Panc1 (cell line): ENCODE measurements around the gene B9D1. TPM values are rescaled to one million over a fixed set of nuclear protein-coding genes. Genes with fewer than 3 reads are reported as not detected.

Source experiments
- ATAC-seq: fragments of 200-7000 bp; cut with Tn5 transposase; 2 replicates; pipeline ENCODE4 v1.9.1; 2020; ENCODE audit warnings: mild to moderate bottlenecking, moderate library complexity
- BruUV-seq: library from RNA; stranded (reverse); fragments of 400-500 nt; replicated peaks from 2 replicates; lab custom pipeline; 2021; lab: Mats Ljungman, UMichigan
- CTCF ChIA-PET: fragments of 300-600 bp; sonication (Branson Sonifier 250); formaldehyde crosslinking; loops from one replicate; lab custom pipeline; 2022; ENCODE audit warnings: antibody characterized with exemption; lab: Charles Lee
- POLR2A ChIA-PET: fragments of 300-600 bp; sonication (Branson Sonifier 250); formaldehyde crosslinking; loops from one replicate; lab custom pipeline; 2022; ENCODE audit warnings: antibody characterized with exemption; lab: Charles Lee
- DNase-seq: peaks from one replicate; pipeline ENCODE4 v3.0.0-alpha.2; 2010; ENCODE audit warnings: low read depth, low spot score
- H3K27ac ChIP-seq: 2 replicates; pipeline ENCODE4 v1.5.1; 2011; ENCODE audit warnings: mild to moderate bottlenecking, low read length, inconsistent platforms
- H3K27me3 ChIP-seq: fragments of 200-500 bp; sonication (Bioruptor generic); 2 replicates; pipeline ENCODE4 v1.6.0; 2014; ENCODE audit warnings: low read length, inconsistent platforms; ENCODE audit not compliant: control insufficient read depth, insufficient read depth
- H3K36me3 ChIP-seq: fragments of 200-500 bp; sonication (Bioruptor generic); 2 replicates; pipeline ENCODE4 v1.5.1; 2014; ENCODE audit warnings: inconsistent platforms, mild to moderate bottlenecking, low read length, moderate library complexity; ENCODE audit not compliant: control insufficient read depth, insufficient read depth
- H3K4me1 ChIP-seq: 2 replicates; pipeline ENCODE4 v1.5.1; 2011; ENCODE audit warnings: inconsistent platforms, mild to moderate bottlenecking, low read length, moderate library complexity; ENCODE audit not compliant: control insufficient read depth, insufficient read depth
- H3K4me3 ChIP-seq, 2 experiments: 2 replicates each; pipeline ENCODE4 v1.5.1; 2011 to 2012; ENCODE audit warnings: low read depth in 2 of 2, low read length in 2 of 2, mild to moderate bottlenecking in 2 of 2, inconsistent platforms in 1 of 2, moderate library complexity in 1 of 2
- H3K9me3 ChIP-seq: fragments of 200-500 bp; sonication (Bioruptor generic); 2 replicates; pipeline ENCODE4 v1.5.1; 2014; ENCODE audit warnings: low read depth, mild to moderate bottlenecking, inconsistent platforms, low read length, moderate library complexity; ENCODE audit not compliant: control insufficient read depth, insufficient read depth
- CTCF ChIP-seq: fragments of 450-650 bp; IDR thresholded peaks from 2 replicates; pipeline ENCODE4 v1.5.1; 2017; ENCODE audit warnings: mild to moderate bottlenecking
- POLR2AphosphoS5 ChIP-seq: IDR thresholded peaks from 2 replicates; pipeline ENCODE4 v1.6.1; 2012; ENCODE audit warnings: mild to moderate bottlenecking, low read depth, low read length, moderate library complexity
- REST ChIP-seq, 2 experiments: IDR thresholded peaks; 2 replicates each; pipeline ENCODE4 v1.6.1; 2011 to 2012; ENCODE audit warnings: low read depth in 2 of 2, control low read depth in 1 of 2, low read length in 1 of 2, mild to moderate bottlenecking in 1 of 2, moderate library complexity in 1 of 2; ENCODE audit not compliant: insufficient read depth in 1 of 2
- SIN3A ChIP-seq: IDR thresholded peaks from 2 replicates; pipeline ENCODE4 v1.6.1; 2012; ENCODE audit warnings: low read depth, mild to moderate bottlenecking, low read length, moderate library complexity, borderline replicate concordance; ENCODE audit not compliant: insufficient read depth
- TCF7L2 ChIP-seq: IDR thresholded peaks from 2 replicates; pipeline ENCODE4 v1.6.1; 2011; ENCODE audit warnings: mild to moderate bottlenecking, low read depth, low read length, inconsistent platforms
- in situ Hi-C: cut with HindIII; loops from 2 replicates; pipeline ENCODE4 v1.10.0; 2016; ENCODE audit warnings: low sequenced_read_pairs, low pct_unique_long_range_greater_than_20kb
- intact Hi-C: fragments of 100-400 bp; cut with micrococcal nuclease; formaldehyde crosslinking; loops from one replicate; pipeline ENCODE4 v1.10.0; 2022; ENCODE audit not compliant: unreplicated experiment
- total RNA-seq: library from RNA; stranded (reverse); gene quantifications from one replicate; pipeline ENCODE4 v1.2.1, GENCODE V29; 2021; ENCODE audit not compliant: unreplicated experiment

Gene B9D1
- total RNA-seq, 1 experiment from 2014 or later: 19.1 TPM

DNA sequence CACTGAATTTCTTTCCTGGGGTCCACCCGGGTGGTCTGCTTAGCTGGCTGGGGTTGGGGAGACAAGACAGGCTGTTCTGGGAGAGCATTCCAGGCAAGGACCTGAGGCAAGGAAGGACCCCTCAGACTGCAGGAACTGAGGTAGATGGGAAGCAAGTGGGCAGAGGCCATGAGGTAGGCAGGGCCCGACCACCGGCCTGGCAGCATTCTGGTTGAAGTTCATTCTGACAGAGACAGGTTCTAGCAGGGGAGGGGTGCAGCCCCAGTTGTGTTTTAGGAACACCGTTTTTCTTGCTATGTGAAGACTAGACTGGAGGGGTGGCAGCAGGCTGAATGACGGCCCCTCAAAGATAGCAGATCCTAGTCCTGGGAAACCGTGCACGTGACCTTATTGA lies 17.5 kb downstream of the B9D1 start:
- DNase-seq (no peak), ATAC-seq (no peak)
- H3K4me1 ChIP-seq: peaks cover 12% of the 10 kb centered on the region
- no peak overlapping the region for H3K4me3 ChIP-seq
- BruUV-seq: no TSS peak
- TF ChIP-seq REST (IDR thresholded peaks at IDR 0.05; ENCODE audit: insufficient read depth in 1 of 2, low read depth in 2 of 2, low read length in 1 of 2) (no peak), TCF7L2 (no peak), CTCF (no peak), POLR2AphosphoS5 (no peak), SIN3A (no peak)
- no peaks in the 10 kb centered on the region for H3K36me3 ChIP-seq
- no peaks in the 10 kb centered on the region for H3K9me3 ChIP-seq
- in situ Hi-C loops: no loop called here
- no peak overlapping the region for H3K27ac ChIP-seq
- H3K27me3 ChIP-seq: no peaks in the 10 kb centered on the region
- POLR2A ChIA-PET: no interaction called here
- intact Hi-C loops: no loop called here
- CTCF ChIA-PET: interaction anchor here (0.5 kb wide), 1 partner anchor 68 kb away, joined by 7 read pairs; no protein-coding TSS in a partner anchor

GRCh38 chr17:19344311-19345066 lies 18.0 kb downstream of the B9D1 start:
- TF ChIP-seq SIN3A: no peak
- no peak for TF ChIP-seq POLR2AphosphoS5
- TF ChIP-seq TCF7L2: no peak
- TF ChIP-seq REST (IDR thresholded peaks at IDR 0.05; ENCODE audit: insufficient read depth in 1 of 2, low read depth in 2 of 2, low read length in 1 of 2): no peak
- TF ChIP-seq CTCF: no peak
- Histone ChIP-seq H3K4me1 (peaks cover 12% of the 10 kb centered on the region), H3K27me3 (no peaks in the 10 kb centered on the region), H3K9me3 (no peaks in the 10 kb centered on the region), H3K27ac (no peak overlapping the region), H3K36me3 (no peaks in the 10 kb centered on the region), H3K4me3 (no peak overlapping the region)
- no TSS peak for BruUV-seq
- intact Hi-C loops (no loop called here), in situ Hi-C loops (no loop called here)
- DNase-seq (no peak), ATAC-seq (no peak)
- ChIA-PET CTCF (interaction anchor here (0.5 kb wide), 1 partner anchor 68 kb away, joined by 7 read pairs; no protein-coding TSS in a partner anchor), POLR2A (no interaction called here)
